IMR-90 (cell line): ENCODE data around the gene HK3. TPM values are rescaled to one million over a fixed set of nuclear protein-coding genes. Genes with fewer than 3 reads are reported as not detected.

Experiments used
- ATAC-seq: fragments of 200-7000 bp; cut with Tn5 transposase; 2 replicates; pipeline ENCODE4 v1.9.1; 2020; ENCODE audit warnings: low read depth, mild to moderate bottlenecking, moderate library complexity
- BruUV-seq: library from RNA; stranded (reverse); fragments of 400-500 nt; replicated peaks from 2 replicates; lab custom pipeline; 2021; lab: Mats Ljungman, UMichigan
- CTCF ChIA-PET: fragments of 300-600 bp; formaldehyde crosslinking; extraction: SDS; loops from one replicate; lab custom pipeline; 2021; ENCODE audit warnings: antibody characterized with exemption; lab: Yijun Ruan, JAX
- POLR2A ChIA-PET: fragments of 300-600 bp; sonication (Branson Sonifier 250); formaldehyde crosslinking; loops from one replicate; lab custom pipeline; 2022; ENCODE audit warnings: antibody characterized with exemption; ENCODE audit not compliant: unreplicated experiment; lab: Charles Lee
- DNase-seq: peaks from one replicate; pipeline ENCODE4 v3.0.0; 2013
- H2AFZ ChIP-seq: replicated peaks from 2 replicates; pipeline ENCODE3; 2013; ENCODE audit warnings: low read length, mild to moderate bottlenecking; ENCODE audit not compliant: poor library complexity
- H2AK5ac ChIP-seq: 2 replicates; pipeline ENCODE4 v1.6.1; 2013; ENCODE audit warnings: low read depth, low read length, inconsistent platforms
- H2AK9ac ChIP-seq: replicated peaks from 2 replicates; pipeline ENCODE3; 2013; ENCODE audit warnings: mild to moderate bottlenecking, low read depth, low read length, moderate library complexity; ENCODE audit not compliant: poor library complexity
- H2BK120ac ChIP-seq: 2 replicates; pipeline ENCODE4 v1.6.1; 2013; ENCODE audit warnings: low read depth, low read length, inconsistent platforms
- H2BK15ac ChIP-seq: 3 replicates; pipeline ENCODE4 v1.6.1; 2013; ENCODE audit warnings: low read depth, low read length, inconsistent platforms
- H2BK20ac ChIP-seq: 2 replicates; pipeline ENCODE4 v1.6.1; 2013; ENCODE audit warnings: low read depth, mild to moderate bottlenecking, inconsistent platforms, low read length, moderate library complexity
- H2BK5ac ChIP-seq: 2 replicates; pipeline ENCODE4 v1.6.1; 2013; ENCODE audit warnings: mild to moderate bottlenecking, low read depth, low read length, inconsistent platforms; ENCODE audit not compliant: poor library complexity, severe bottlenecking
- H3K14ac ChIP-seq: replicated peaks from 2 replicates; pipeline ENCODE4 v1.6.1; 2013; ENCODE audit warnings: low read depth, low read length, inconsistent platforms
- H3K18ac ChIP-seq: 2 replicates; pipeline ENCODE4 v1.6.1; 2013; ENCODE audit warnings: low read depth, low read length, control low read depth
- H3K23ac ChIP-seq: 2 replicates; pipeline ENCODE4 v1.6.1; 2013; ENCODE audit warnings: low read depth, low read length, inconsistent platforms
- H3K27ac ChIP-seq: 2 replicates; pipeline ENCODE4 v1.5.1; 2013; ENCODE audit warnings: mild to moderate bottlenecking, control low read depth, low read length; ENCODE audit not compliant: insufficient read depth
- H3K27me3 ChIP-seq: 2 replicates; pipeline ENCODE4 v1.6.1; 2013; ENCODE audit warnings: low read length; ENCODE audit not compliant: control insufficient read depth, insufficient read depth
- H3K36me3 ChIP-seq: 2 replicates; pipeline ENCODE4 v1.6.1; 2013; ENCODE audit warnings: low read length, mixed read lengths; ENCODE audit not compliant: control insufficient read depth, insufficient read depth
- H3K4ac ChIP-seq: 2 replicates; pipeline ENCODE4 v1.6.1; 2013; ENCODE audit warnings: low read depth, low read length, inconsistent platforms
- H3K4me1 ChIP-seq: 2 replicates; pipeline ENCODE4 v1.6.1; 2013; ENCODE audit warnings: low read length, mixed read lengths; ENCODE audit not compliant: control insufficient read depth, insufficient read depth
- H3K4me2 ChIP-seq: 2 replicates; pipeline ENCODE4 v1.6.1; 2013; ENCODE audit warnings: low read depth, mild to moderate bottlenecking, control low read depth, low read length, moderate library complexity
- H3K4me3 ChIP-seq: 2 replicates; pipeline ENCODE4 v1.5.1; 2013; ENCODE audit warnings: low read depth, mild to moderate bottlenecking, control low read depth, low read length, moderate library complexity; ENCODE audit not compliant: insufficient read depth
- H3K56ac ChIP-seq: 2 replicates; pipeline ENCODE4 v1.6.1; 2013; ENCODE audit warnings: low read length, inconsistent platforms; ENCODE audit not compliant: insufficient read depth; ENCODE audit errors: extremely low read depth
- H3K79me1 ChIP-seq, 2 experiments: 2 replicates each; pipeline ENCODE4 v1.6.1; 2013; ENCODE audit warnings: low read length in 2 of 2, inconsistent platforms in 1 of 2, low read depth in 1 of 2
- H3K9ac ChIP-seq: 2 replicates; pipeline ENCODE4 v1.6.1; 2013; ENCODE audit warnings: low read depth, low read length, control low read depth
- H3K9me1 ChIP-seq: 2 replicates; pipeline ENCODE4 v1.6.1; 2013; ENCODE audit warnings: low read length, inconsistent platforms; ENCODE audit not compliant: insufficient read depth
- H3K9me3 ChIP-seq: 2 replicates; pipeline ENCODE4 v1.6.1; 2013; ENCODE audit warnings: low read length; ENCODE audit not compliant: control insufficient read depth, insufficient read depth
- H4K20me1 ChIP-seq: 2 replicates; pipeline ENCODE4 v1.6.1; 2013; ENCODE audit warnings: low read length, inconsistent platforms; ENCODE audit not compliant: insufficient read depth
- H4K5ac ChIP-seq: 2 replicates; pipeline ENCODE4 v1.6.1; 2013; ENCODE audit warnings: mild to moderate bottlenecking, low read depth, low read length, control low read depth
- H4K8ac ChIP-seq, 2 experiments: 2 replicates each; pipeline ENCODE4 v1.6.1; 2013; ENCODE audit warnings: low read depth in 2 of 2, low read length in 2 of 2, control low read depth in 1 of 2, inconsistent platforms in 1 of 2
- H4K91ac ChIP-seq: 2 replicates; pipeline ENCODE4 v1.6.1; 2013; ENCODE audit warnings: low read depth, low read length, inconsistent platforms; ENCODE audit not compliant: insufficient read depth
- BHLHE40 ChIP-seq: fragments of 150-350 bp; IDR thresholded peaks from 2 replicates; pipeline ENCODE4 v1.6.1; 2016; ENCODE audit warnings: mild to moderate bottlenecking, low read depth, low read length
- CEBPB ChIP-seq: IDR thresholded peaks from 2 replicates; pipeline ENCODE4 v1.6.1; 2012; ENCODE audit warnings: low read depth, low read length, improper control_type of control experiment
- POLR2A ChIP-seq: IDR thresholded peaks from 2 replicates; pipeline ENCODE4 v1.6.1; 2012; ENCODE audit warnings: mild to moderate bottlenecking, low read depth, low read length
- WGBS, 2 experiments: methylation state at CpG; one replicate each; pipeline versions ENCODE4 v1.1.5 to v1.1.7; 2013; ENCODE audit warnings: missing lambda C conversion rate in 2 of 2; ENCODE audit not compliant: insufficient read length in 1 of 2; ENCODE audit errors: extremely low coverage in 2 of 2; 5-methylcytosine and 5-hydroxymethylcytosine counted together
- dilution Hi-C: fragments of 300-500 bp; cut with HindIII; formaldehyde crosslinking; loops from one replicate; pipeline ENCODE4 v1.14.3; 2018; ENCODE audit warnings: low sequenced_read_pairs; ENCODE audit not compliant: unreplicated experiment
- in situ Hi-C: fragments of 300-500 bp; cut with MboI; formaldehyde crosslinking; loops from 3 replicates; pipeline ENCODE4 v1.14.3; 2019; ENCODE audit warnings: low sequenced_read_pairs, inconsistent platforms, mixed read lengths
- intact Hi-C: fragments of 100-400 bp; cut with micrococcal nuclease; formaldehyde crosslinking; loops from 2 replicates; pipeline ENCODE4 v1.10.0; 2022
- polyA plus RNA-seq, 3 experiments: library from polyadenylated mRNA; depleted of rRNA; stranded (reverse); fragments of >200 nt; gene quantifications; 2 replicates each; pipeline ENCODE4 v1.2.3, GENCODE V29; 2012; ENCODE audit warnings: low replicate concordance in 1 of 3
- total RNA-seq: library from RNA; depleted of rRNA; stranded (reverse); fragments of >200 nt; gene quantifications from 2 replicates; pipeline ENCODE4 v1.2.3, GENCODE V29; 2012

Gene HK3
- total and polyA plus RNA-seq, 2 of the 4 experiments (the other 2 are of a cell fraction), result not detected

- Histone ChIP-seq H4K5ac (no peak overlapping the region), H3K18ac (no peak overlapping the region), H3K9ac (no peak overlapping the region), H3K36me3 (peaks cover 32% of the 10 kb centered on the region), H3K4me3 (no peak overlapping the region), H3K23ac (no peak overlapping the region), H4K8ac (no peak overlapping the region), H2BK5ac (no peak overlapping the region), H2BK20ac (no peak overlapping the region), H4K20me1 (no peaks in the 10 kb centered on the region), H2AK9ac (no peak overlapping the region), H3K56ac (no peak overlapping the region), H3K79me1 (no peaks in the 10 kb centered on the region), H3K14ac (no peak overlapping the region), H3K4ac (no peak overlapping the region), H3K27me3 (peaks cover 2% of the 10 kb centered on the region), H2BK120ac (no peak overlapping the region), H2BK15ac (no peak overlapping the region), H2AK5ac (no peak overlapping the region), H3K9me3 (no peaks in the 10 kb centered on the region), H3K4me1 (no peaks in the 10 kb centered on the region), H3K4me2 (no peak overlapping the region), H4K91ac (no peak overlapping the region), H3K27ac (no peak overlapping the region), H2AFZ (no peak overlapping the region), H3K9me1 (peaks cover 10% of the 10 kb centered on the region)
- no peak for ATAC-seq
- DNase-seq, result no peak
- no TSS peak for BruUV-seq
- ChIA-PET POLR2A (no interaction called here), CTCF (interaction anchor here (0.6 kb wide), 1 partner anchor 99 kb away, joined by 3 read pairs; no protein-coding TSS in a partner anchor)
- dilution Hi-C loops (no loop called here), in situ Hi-C loops (no loop called here), intact Hi-C loops (no loop called here)
- no CpG with 5 or more reads among the region's 6 CpGs for WGBS, 2 experiments
- TF ChIP-seq POLR2A, result no peak
- TF ChIP-seq CEBPB, result no peak
- no peak for TF ChIP-seq BHLHE40
These were observed 3.1 kb upstream of the HK3 start for GRCh38 chr5:176902102-176902814.
